Vagina (tissue), 2 donors: ENCODE measurements around the gene SYMPK. TPM values are rescaled to one million over a fixed set of nuclear protein-coding genes. Genes with fewer than 3 reads are reported as not detected.
A peak's percentile ranks its signal among the peaks of the same experiment; 100 is the strongest.

Source experiments
- DNase-seq, 2 donors: peaks; one replicate each; pipeline ENCODE4 v3.0.0-alpha.2; 2017; ENCODE audit errors: extremely low spot score in 2 of 2
- H3K27ac ChIP-seq: fragments of 200-600 bp; sonication (generic); one replicate; pipeline ENCODE4 v1.5.1; 2019
- H3K27me3 ChIP-seq: fragments of 200-600 bp; sonication (generic); one replicate; pipeline ENCODE4 v1.5.1; 2019
- H3K36me3 ChIP-seq, 2 donors: fragments of 200-600 bp; sonication (generic); one replicate each; pipeline ENCODE4 v1.5.1; 2017 to 2019
- H3K4me1 ChIP-seq: fragments of 200-600 bp; sonication (generic); one replicate; pipeline ENCODE4 v1.5.1; 2019
- H3K4me3 ChIP-seq, 2 donors: fragments of 200-600 bp; sonication (generic); 1 replicate in 1 of 2; 2 replicates in 1 of 2; pipeline ENCODE4 v1.5.1; 2016 to 2019
- H3K9me3 ChIP-seq: fragments of 200-600 bp; sonication (generic); one replicate; pipeline ENCODE4 v1.5.1; 2019
- POLR2A ChIP-seq, 2 donors: fragments of 450-650 bp; IDR thresholded peaks; one replicate each; pipeline ENCODE4 v1.6.1; 2017; ENCODE audit warnings: antibody characterized with exemption in 2 of 2, mild to moderate bottlenecking in 2 of 2, moderate library complexity in 2 of 2
- POLR2AphosphoS5 ChIP-seq, 2 donors: sonication (generic); formaldehyde crosslinking; IDR thresholded peaks; one replicate each; pipeline ENCODE4 v1.9.0; 2017; ENCODE audit warnings: antibody characterized with exemption in 2 of 2, mild to moderate bottlenecking in 2 of 2, low read depth in 1 of 2; ENCODE audit not compliant: insufficient read depth in 1 of 2
- intact Hi-C: fragments of 100-400 bp; cut with DNase I; formaldehyde crosslinking; loops from one replicate; pipeline ENCODE4 v1.15.1; 2023
- total RNA-seq: library from RNA; depleted of rRNA; stranded (reverse); fragments of >200 nt; gene quantifications from one replicate; pipeline ENCODE4 v1.2.3, GENCODE V29; 2016
- TF ChIP-seq, protein P1 (sequence below), 3 experiments: fragments of 450-650 bp in 2 of 3; fragments of 200-600 bp in 1 of 3; sonication (generic) in 1 of 3; IDR thresholded peaks; one replicate each; pipeline ENCODE4 v1.5.1; 2017 to 2019; ENCODE audit warnings: antibody characterized with exemption in 3 of 3, mild to moderate bottlenecking in 2 of 3, moderate library complexity in 2 of 3

SYMPK gene
- total RNA-seq, 1 donor from 2014 or later: 43.2 TPM

DNA sequence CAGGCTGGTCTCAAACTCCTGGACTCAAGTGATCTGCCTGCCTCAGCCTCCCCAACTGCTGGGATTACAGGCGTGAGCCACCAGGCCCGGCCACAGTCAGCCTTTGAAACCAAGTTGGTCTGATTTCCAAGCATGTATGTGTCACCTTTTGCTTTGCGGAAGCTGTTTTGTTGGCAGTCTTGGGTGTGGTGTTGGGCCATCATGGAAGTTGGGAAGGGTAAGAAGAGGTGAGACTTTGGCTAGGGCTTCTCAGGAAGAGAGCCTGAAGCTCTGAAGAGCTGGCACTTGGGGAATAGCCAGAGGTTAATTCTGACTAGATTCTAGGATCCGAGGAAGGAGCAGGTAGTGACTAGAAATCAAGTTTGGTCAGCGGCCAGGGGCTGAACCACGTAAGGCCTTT lies 50.6 kb downstream of the SYMPK start:
- peak in 1 of 2 donors; percentile 37 for TF ChIP-seq POLR2AphosphoS5 (IDR thresholded peaks at IDR 0.05; ENCODE audit: insufficient read depth in 1 of 2, low read depth in 1 of 2)
- TF ChIP-seq, protein P1, sequence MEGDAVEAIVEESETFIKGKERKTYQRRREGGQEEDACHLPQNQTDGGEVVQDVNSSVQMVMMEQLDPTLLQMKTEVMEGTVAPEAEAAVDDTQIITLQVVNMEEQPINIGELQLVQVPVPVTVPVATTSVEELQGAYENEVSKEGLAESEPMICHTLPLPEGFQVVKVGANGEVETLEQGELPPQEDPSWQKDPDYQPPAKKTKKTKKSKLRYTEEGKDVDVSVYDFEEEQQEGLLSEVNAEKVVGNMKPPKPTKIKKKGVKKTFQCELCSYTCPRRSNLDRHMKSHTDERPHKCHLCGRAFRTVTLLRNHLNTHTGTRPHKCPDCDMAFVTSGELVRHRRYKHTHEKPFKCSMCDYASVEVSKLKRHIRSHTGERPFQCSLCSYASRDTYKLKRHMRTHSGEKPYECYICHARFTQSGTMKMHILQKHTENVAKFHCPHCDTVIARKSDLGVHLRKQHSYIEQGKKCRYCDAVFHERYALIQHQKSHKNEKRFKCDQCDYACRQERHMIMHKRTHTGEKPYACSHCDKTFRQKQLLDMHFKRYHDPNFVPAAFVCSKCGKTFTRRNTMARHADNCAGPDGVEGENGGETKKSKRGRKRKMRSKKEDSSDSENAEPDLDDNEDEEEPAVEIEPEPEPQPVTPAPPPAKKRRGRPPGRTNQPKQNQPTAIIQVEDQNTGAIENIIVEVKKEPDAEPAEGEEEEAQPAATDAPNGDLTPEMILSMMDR (IDR thresholded peaks at IDR 0.05): no peak
- intact Hi-C loops: loop anchor here (10.0 kb wide), 2 partner anchors 73 to 203 kb away; partner anchors contain the start of gene IRF2BP1
- Histone ChIP-seq H3K4me3 (no peak overlapping the region), H3K27me3 (no peaks in the 10 kb centered on the region), H3K27ac (no peak overlapping the region), H3K36me3 (no peaks in the 10 kb centered on the region), H3K4me1 (peaks cover 25% of the 10 kb centered on the region), H3K9me3 (no peaks in the 10 kb centered on the region)
- no peak for DNase-seq

DNA sequence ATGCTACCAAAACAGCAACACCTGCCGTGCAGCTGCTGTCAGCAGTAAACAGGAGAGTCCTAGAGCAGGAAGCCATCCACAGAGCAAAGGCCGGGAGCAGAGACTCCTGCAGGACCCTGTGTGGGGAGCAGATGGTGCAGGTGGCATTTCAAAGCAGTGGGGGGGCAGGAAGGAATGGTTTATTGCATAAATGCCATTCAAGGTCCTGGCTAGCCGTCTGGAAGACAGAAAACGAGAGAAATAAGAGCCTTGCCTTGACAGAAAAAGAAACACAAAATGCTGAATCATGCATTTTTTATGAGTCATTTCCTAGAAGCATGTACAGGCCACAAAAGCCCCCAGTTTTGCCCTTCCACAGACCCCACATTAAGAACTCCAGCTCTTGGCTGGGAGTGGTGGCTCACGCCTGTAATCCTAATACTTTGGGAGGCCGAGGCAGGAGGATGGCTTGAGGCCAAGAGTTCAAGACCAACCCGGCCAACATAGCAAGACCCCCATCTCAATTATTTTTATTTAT lies 53.2 kb downstream of the SYMPK start:
- intact Hi-C loops: loop anchor here (10.0 kb wide), 2 partner anchors 75 to 205 kb away; partner anchors contain the start of gene IRF2BP1
- no peaks in the 10 kb centered on the region for H3K27me3 ChIP-seq
- peaks cover 7% of the 10 kb centered on the region for H3K4me1 ChIP-seq
- TF ChIP-seq, protein P1 (IDR thresholded peaks at IDR 0.05): no peak
- no peak for TF ChIP-seq POLR2A (IDR thresholded peaks at IDR 0.05)
- no peak for TF ChIP-seq POLR2AphosphoS5 (IDR thresholded peaks at IDR 0.05; ENCODE audit: insufficient read depth in 1 of 2, low read depth in 1 of 2)
- H3K36me3 ChIP-seq: no peaks in the 10 kb centered on the region
- H3K27ac ChIP-seq: no peak overlapping the region
- DNase-seq: no peak
- H3K4me3 ChIP-seq: no peak overlapping the region
- H3K9me3 ChIP-seq: no peaks in the 10 kb centered on the region

DNA sequence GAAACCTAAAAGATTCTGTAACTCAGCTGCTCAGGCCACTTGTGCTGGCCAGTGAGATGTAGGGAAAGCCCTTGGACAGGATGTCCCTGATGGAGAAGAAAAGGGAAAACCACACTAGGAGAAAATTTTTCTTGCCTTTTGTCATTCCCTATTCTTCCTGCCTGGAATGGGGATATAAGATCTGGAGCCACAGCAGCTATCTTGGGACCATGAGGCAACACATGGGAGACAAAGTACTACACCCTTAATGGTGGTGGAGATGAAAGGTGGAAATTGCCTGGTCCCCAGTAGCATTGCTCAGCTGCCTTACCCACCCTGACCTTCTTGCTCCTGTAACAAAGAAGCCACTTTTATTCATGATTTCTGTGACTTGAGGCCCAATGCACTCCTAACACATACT lies 57.2 kb downstream of the SYMPK start:
- intact Hi-C loops: no loop called here
- Histone ChIP-seq H3K36me3 (no peaks in the 10 kb centered on the region), H3K4me3 (no peak overlapping the region), H3K9me3 (no peaks in the 10 kb centered on the region), H3K4me1 (peaks cover 7% of the 10 kb centered on the region), H3K27me3 (no peaks in the 10 kb centered on the region), H3K27ac (no peak overlapping the region)
- no peak for DNase-seq
- TF ChIP-seq POLR2A (IDR thresholded peaks at IDR 0.05): no peak
- TF ChIP-seq, protein P1 (IDR thresholded peaks at IDR 0.05): no peak
- no peak for TF ChIP-seq POLR2AphosphoS5 (IDR thresholded peaks at IDR 0.05; ENCODE audit: insufficient read depth in 1 of 2, low read depth in 1 of 2)

DNA sequence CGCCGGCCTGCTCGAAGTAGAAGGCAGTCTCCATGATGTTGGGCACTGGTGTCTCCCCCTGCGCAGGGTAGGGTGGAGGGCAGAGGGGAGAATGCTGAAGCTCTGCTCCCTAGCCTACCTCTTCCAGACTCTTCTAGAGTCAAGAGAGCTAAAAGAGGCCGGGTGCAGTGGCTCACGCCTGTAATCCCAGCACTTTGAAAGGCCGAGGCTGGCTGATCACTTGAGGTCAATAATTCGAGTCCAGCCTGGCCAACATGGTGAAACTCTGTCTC lies 58.1 kb downstream of the SYMPK start:
- H3K4me3 ChIP-seq: no peak overlapping the region
- H3K36me3 ChIP-seq: no peaks in the 10 kb centered on the region
- no peaks in the 10 kb centered on the region for H3K9me3 ChIP-seq
- TF ChIP-seq, protein P1 (IDR thresholded peaks at IDR 0.05): no peak
- TF ChIP-seq POLR2A (IDR thresholded peaks at IDR 0.05): no peak
- TF ChIP-seq POLR2AphosphoS5 (IDR thresholded peaks at IDR 0.05; ENCODE audit: insufficient read depth in 1 of 2, low read depth in 1 of 2): no peak
- H3K27me3 ChIP-seq: no peaks in the 10 kb centered on the region
- intact Hi-C loops: no loop called here
- DNase-seq: no peak
- H3K4me1 ChIP-seq: peaks cover 11% of the 10 kb centered on the region
- H3K27ac ChIP-seq: no peak overlapping the region

GRCh38 chr19:45804140-45804958 lies 58.6 kb downstream of the SYMPK start:
- no peak for DNase-seq
- intact Hi-C loops: no loop called here
- Histone ChIP-seq H3K9me3 (no peaks in the 10 kb centered on the region), H3K36me3 (no peaks in the 10 kb centered on the region), H3K4me1 (peaks cover 11% of the 10 kb centered on the region), H3K27me3 (no peaks in the 10 kb centered on the region), H3K27ac (no peak overlapping the region), H3K4me3 (no peak overlapping the region)
- TF ChIP-seq, protein P1 (IDR thresholded peaks at IDR 0.05): no peak
- TF ChIP-seq POLR2AphosphoS5 (IDR thresholded peaks at IDR 0.05; ENCODE audit: insufficient read depth in 1 of 2, low read depth in 1 of 2): no peak
- TF ChIP-seq POLR2A (IDR thresholded peaks at IDR 0.05): no peak
